ENCODE measurements around the gene KY. TPM values are rescaled to one million over a fixed set of nuclear protein-coding genes. Genes with fewer than 3 reads are reported as not detected.
A peak's percentile ranks its signal among the peaks of the same experiment; 100 is the strongest.
"Not testable (repeated sequence)": the region's sequence is repeated elsewhere in the genome, so short reads cannot be mapped to it uniquely, and the experiment has no call there.

The KY gene
- total RNA-seq, 3 donors from 2014 or later, result 0.14 to 3.7 (median 0.14) TPM

GRCh38 chr3:134576831-134577230 is 74.0 kb downstream of the KY start:
- peak; percentile 62 for ATAC-seq
- intact Hi-C loops (cut with DNase I, micrococcal nuclease), result no loop called here
- H3K9me3 ChIP-seq, result no peaks in the 10 kb centered on the region
- no peak for TF ChIP-seq CTCF (IDR thresholded peaks at IDR 0.05)
- H3K4me1 ChIP-seq (ENCODE audit: low read depth), result no peaks in the 10 kb centered on the region
- DNase-seq, result no peak
- no peak overlapping the region for H3K4me3 ChIP-seq
- no peaks in the 10 kb centered on the region for H3K36me3 ChIP-seq (ENCODE audit: low read depth)

DNA sequence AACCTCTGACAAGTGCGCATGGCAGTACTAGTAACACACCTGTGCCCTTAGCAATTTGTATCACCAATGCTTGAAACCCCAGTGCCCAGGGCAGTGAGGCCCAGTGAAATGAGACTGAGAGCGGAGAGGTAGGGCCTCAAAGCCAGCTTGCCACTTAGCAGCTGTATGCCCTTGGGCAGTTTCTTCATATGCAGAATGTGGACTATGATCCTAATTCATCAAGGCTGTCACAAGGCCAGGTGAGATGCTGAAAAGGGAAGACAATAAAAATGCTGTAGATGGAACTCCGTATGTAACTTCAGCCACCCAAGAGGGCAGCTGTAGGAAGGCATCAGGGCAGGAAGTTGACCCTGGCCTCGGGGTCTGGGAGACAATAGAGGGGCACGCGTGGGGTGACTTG is 74.4 kb downstream of the KY start:
- intact Hi-C loops (cut with DNase I, micrococcal nuclease), result no loop called here
- DNase-seq, result peak in 1 of 3 donors; percentile 29
- H3K9me3 ChIP-seq, result no peaks in the 10 kb centered on the region
- TF ChIP-seq CTCF (IDR thresholded peaks at IDR 0.05), result no peak
- H3K4me3 ChIP-seq, result no peak overlapping the region
- ATAC-seq, result peak; percentile 88
- H3K4me1 ChIP-seq (ENCODE audit: low read depth), result no peaks in the 10 kb centered on the region
- H3K36me3 ChIP-seq (ENCODE audit: low read depth), result no peaks in the 10 kb centered on the region

GRCh38 chr3:134569899-134570298 is 80.9 kb downstream of the KY start:
- H3K4me3 ChIP-seq; H3K36me3 ChIP-seq (ENCODE audit: low read depth); H3K4me1 ChIP-seq (ENCODE audit: low read depth); intact Hi-C loops (cut with DNase I, micrococcal nuclease); DNase-seq; ATAC-seq: not testable (repeated sequence)
- H3K9me3 ChIP-seq, result peaks cover 20% of the 10 kb centered on the region

DNA sequence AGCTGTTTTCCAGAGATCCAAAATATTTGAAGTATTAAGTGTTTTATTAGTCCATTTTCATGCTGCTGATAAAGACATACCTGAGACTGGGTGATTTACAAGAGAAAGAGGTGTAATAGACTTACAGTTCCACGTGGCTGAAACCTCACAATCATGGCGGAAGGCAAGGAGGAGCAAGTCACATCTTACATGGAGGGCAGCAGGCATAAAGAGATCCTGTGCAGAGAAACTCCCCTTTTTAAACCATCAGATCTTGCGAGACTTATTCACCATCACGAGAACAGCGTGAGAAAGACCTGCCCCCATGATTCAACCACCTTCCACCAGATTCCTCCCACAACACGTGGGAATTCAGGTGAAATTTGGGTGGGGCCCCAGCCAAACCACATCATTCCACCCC is 82.0 kb downstream of the KY start:
- TF ChIP-seq CTCF (IDR thresholded peaks at IDR 0.05), result no peak
- Histone ChIP-seq H3K36me3 (ENCODE audit: low read depth) (no peaks in the 10 kb centered on the region), H3K4me1 (ENCODE audit: low read depth) (no peaks in the 10 kb centered on the region), H3K9me3 (peaks cover 20% of the 10 kb centered on the region), H3K4me3 (no peak overlapping the region)
- intact Hi-C loops (cut with DNase I, micrococcal nuclease), result no loop called here
- DNase-seq (no peak), ATAC-seq (no peak)

GRCh38 chr3:134567605-134568004 is 83.2 kb downstream of the KY start:
- DNase-seq, result no peak

GRCh38 chr3:134564991-134565390 is 85.8 kb downstream of the KY start:
- DNase-seq, result no peak
- Histone ChIP-seq H3K9me3 (peaks cover 8% of the 10 kb centered on the region), H3K36me3 (ENCODE audit: low read depth) (no peaks in the 10 kb centered on the region), H3K4me3 (no peak overlapping the region), H3K4me1 (ENCODE audit: low read depth) (no peaks in the 10 kb centered on the region)
- no peak for TF ChIP-seq CTCF (IDR thresholded peaks at IDR 0.05)
- ATAC-seq, result no peak
- intact Hi-C loops (cut with DNase I, micrococcal nuclease), result no loop called here

More at GRCh38 chr3:134567605-134568004, 83.2 kb downstream of the KY start:
- no peak for TF ChIP-seq CTCF (IDR thresholded peaks at IDR 0.05)
- H3K9me3 ChIP-seq, result peaks cover 20% of the 10 kb centered on the region
- no peaks in the 10 kb centered on the region for H3K4me1 ChIP-seq (ENCODE audit: low read depth)
- intact Hi-C loops (cut with DNase I, micrococcal nuclease), result no loop called here
- H3K36me3 ChIP-seq (ENCODE audit: low read depth), result no peaks in the 10 kb centered on the region
- no peak overlapping the region for H3K4me3 ChIP-seq
- no peak for ATAC-seq
